B cell (primary cell): ENCODE data around the gene RMND5A. TPM values are rescaled to one million over a fixed set of nuclear protein-coding genes. Genes with fewer than 3 reads are reported as not detected.
"Not testable (repeated sequence)": the region's sequence is repeated elsewhere in the genome, so short reads cannot be mapped to it uniquely, and the experiment has no call there.

Source experiments
- ATAC-seq: fragments of 200-7000 bp; cut with Tn5 transposase; one replicate; pipeline ENCODE4 v1.10.0; 2021; ENCODE audit warnings: low read depth, mild to moderate bottlenecking, moderate number of reproducible peaks, moderate library complexity
- CTCF ChIA-PET: fragments of 350-600 bp; sonication (Branson Sonifier 250); formaldehyde crosslinking; loops from one replicate; lab custom pipeline; 2021; ENCODE audit warnings: antibody characterized with exemption, inconsistent platforms; lab: Charles Lee
- POLR2A ChIA-PET: fragments of 350-600 bp; sonication (Branson Sonifier 250); formaldehyde crosslinking; loops from one replicate; lab custom pipeline; 2021; ENCODE audit warnings: antibody characterized with exemption; lab: Charles Lee
- DNase-seq: peaks from one replicate; pipeline ENCODE4 v3.0.0; 2013
- H2AFZ ChIP-seq: 2 replicates; pipeline ENCODE4 v1.6.1; 2012; ENCODE audit warnings: mild to moderate bottlenecking, low read depth, low read length; ENCODE audit not compliant: insufficient read depth, poor library complexity, severe bottlenecking
- H3K27ac ChIP-seq, 2 donors: 1 replicate in 1 of 2; 2 replicates in 1 of 2; pipeline ENCODE4 v1.5.1; 2012 to 2013; ENCODE audit warnings: low read length in 2 of 2, mild to moderate bottlenecking in 2 of 2, moderate library complexity in 1 of 2
- H3K27me3 ChIP-seq, 4 experiments: fragments of 200-600 bp in 1 of 4; sonication (generic) in 1 of 4; replicated peaks in 1 of 4; 1 replicate in 2 of 4; 2 replicates in 2 of 4; pipeline versions ENCODE4 v1.6.1 to v1.7.0; 2013 to 2016; ENCODE audit warnings: low read length in 3 of 4, mild to moderate bottlenecking in 2 of 4, mixed read lengths in 1 of 4, moderate library complexity in 1 of 4; ENCODE audit not compliant: insufficient read depth in 4 of 4, control insufficient read depth in 3 of 4; ENCODE audit errors: control extremely low read depth in 1 of 4
- H3K36me3 ChIP-seq, 2 experiments: replicated peaks in 1 of 2; 1 replicate in 1 of 2; 2 replicates in 1 of 2; pipeline versions ENCODE4 v1.6.1 to v1.7.1; 2013; ENCODE audit warnings: low read length in 1 of 2; ENCODE audit not compliant: insufficient read depth in 2 of 2, control insufficient read depth in 1 of 2; ENCODE audit errors: control extremely low read depth in 1 of 2, extremely low read depth in 1 of 2
- H3K4me1 ChIP-seq, 2 donors: fragments of 200-600 bp in 1 of 2; sonication (generic) in 1 of 2; 1 replicate in 1 of 2; 2 replicates in 1 of 2; pipeline versions ENCODE4 v1.5.1 to v1.6.1; 2013 to 2017; ENCODE audit warnings: low read length in 2 of 2; ENCODE audit not compliant: control insufficient read depth in 2 of 2, insufficient read depth in 2 of 2
- H3K4me2 ChIP-seq: replicated peaks from 2 replicates; pipeline ENCODE3; 2012; ENCODE audit warnings: mild to moderate bottlenecking, low read depth, low read length; ENCODE audit not compliant: poor library complexity, severe bottlenecking
- H3K4me3 ChIP-seq, 5 experiments: fragments of 200-600 bp in 1 of 5; sonication (generic) in 1 of 5; 1 replicate in 3 of 5; 2 replicates in 2 of 5; pipeline versions ENCODE4 v1.5.1 to v1.7.0; 2011 to 2016; ENCODE audit warnings: low read length in 4 of 5, mild to moderate bottlenecking in 4 of 5, low read depth in 2 of 5, control low read depth in 1 of 5, moderate library complexity in 1 of 5; ENCODE audit not compliant: insufficient read depth in 1 of 5; ENCODE audit errors: control extremely low read depth in 1 of 5, extremely low read depth in 1 of 5
- H3K79me2 ChIP-seq: fragments of 200-600 bp; sonication (generic); one replicate; pipeline ENCODE4 v1.6.0; 2016; ENCODE audit warnings: low read length; ENCODE audit not compliant: control insufficient read depth, insufficient read depth
- H3K9ac ChIP-seq: fragments of 200-600 bp; sonication (generic); 2 replicates; pipeline ENCODE4 v1.6.1; 2017; ENCODE audit warnings: mild to moderate bottlenecking, low read length, moderate library complexity
- H3K9me3 ChIP-seq, 3 donors: one replicate each; pipeline versions ENCODE4 v1.6.1 to v1.7.1; 2013; ENCODE audit warnings: low read length in 2 of 3; ENCODE audit not compliant: control insufficient read depth in 2 of 3, insufficient read depth in 1 of 3; ENCODE audit errors: control extremely low read depth in 1 of 3
- H4K20me1 ChIP-seq: 2 replicates; pipeline ENCODE4 v1.6.0; 2012; ENCODE audit warnings: mild to moderate bottlenecking, low read length; ENCODE audit not compliant: insufficient read depth, control insufficient read depth, poor library complexity, severe bottlenecking
- H3K27ac Mint-ChIP-seq: one replicate; pipeline ENCODE4 v1.8.0; 2021; ENCODE audit warnings: mixed read lengths
- H3K27me3 Mint-ChIP-seq: one replicate; pipeline ENCODE4 v1.8.0; 2021; ENCODE audit warnings: mixed read lengths
- H3K4me1 Mint-ChIP-seq: one replicate; pipeline ENCODE4 v1.8.0; 2021; ENCODE audit warnings: mixed read lengths
- H3K4me3 Mint-ChIP-seq: one replicate; pipeline ENCODE4 v1.8.0; 2021; ENCODE audit warnings: mixed read lengths
- H3K9me3 Mint-ChIP-seq: one replicate; pipeline ENCODE4 v1.8.0; 2022; ENCODE audit warnings: mixed read lengths; ENCODE audit not compliant: insufficient read depth
- WGBS: methylation state at CpG from one replicate; pipeline ENCODE4 v1.1.5; 2013; ENCODE audit warnings: missing lambda C conversion rate; ENCODE audit not compliant: insufficient coverage; 5-methylcytosine and 5-hydroxymethylcytosine counted together
- intact Hi-C: fragments of 100-400 bp; cut with micrococcal nuclease; formaldehyde crosslinking; loops from one replicate; pipeline ENCODE4 v1.10.0; 2022
- polyA plus RNA-seq: library from polyadenylated mRNA; depleted of rRNA; stranded (reverse); fragments of >200 nt; gene quantifications from 2 replicates; pipeline ENCODE4 v1.2.3, GENCODE V29; 2012
- total RNA-seq, 2 donors: library from RNA; stranded (reverse); fragments of 120-200 nt in 1 of 2; gene quantifications; 1 replicate in 1 of 2; 2 replicates in 1 of 2; pipeline versions ENCODE4 v1.2.3 to v1.2.4, GENCODE V29; 2013 to 2022

Gene RMND5A
- total and polyA plus RNA-seq, 2 donors (not counting 1 experiment from before 2014, with no cell fraction given): 13.0 to 33.7 TPM

GRCh38 chr2:86719263-86719636 lies 841 bp upstream of the RMND5A start:
- peak overlapping the region; percentile 58 for H3K9ac ChIP-seq
- H3K4me3 Mint-ChIP-seq, intact Hi-C loops, ATAC-seq, POLR2A ChIA-PET, H3K4me2 ChIP-seq, CTCF ChIA-PET, H3K9me3 Mint-ChIP-seq, DNase-seq, H3K4me1 Mint-ChIP-seq, H4K20me1 ChIP-seq, H3K36me3 ChIP-seq, H3K4me1 ChIP-seq, H3K79me2 ChIP-seq, H3K9me3 ChIP-seq, H3K27ac Mint-ChIP-seq, H3K27me3 Mint-ChIP-seq, H3K27me3 ChIP-seq: not testable (repeated sequence)
- peak overlapping the region; percentile 69 to 74 for H3K27ac ChIP-seq
- H2AFZ ChIP-seq: peak overlapping the region; percentile 54
- H3K4me3 ChIP-seq: peak overlapping the region in 4 of 5 experiments; percentile 40 to 61 (median 46)
- WGBS: no CpG with 5 or more reads among the region's 30 CpGs

GRCh38 chr2:86720540-86721320 lies 639 bp downstream of the RMND5A start:
- ATAC-seq (peak; percentile 15), DNase-seq (peak; percentile 83)
- H3K27me3 Mint-ChIP-seq, H3K9me3 Mint-ChIP-seq, H3K9me3 ChIP-seq, H3K27me3 ChIP-seq, CTCF ChIA-PET, H3K4me1 ChIP-seq, POLR2A ChIA-PET, intact Hi-C loops, H3K4me1 Mint-ChIP-seq, H3K79me2 ChIP-seq, H3K36me3 ChIP-seq, H4K20me1 ChIP-seq: not testable (repeated sequence)
- peak overlapping the region; percentile 92 for H3K27ac Mint-ChIP-seq
- H2AFZ ChIP-seq: peak overlapping the region; percentile 56
- peak overlapping the region; percentile 22 for H3K4me2 ChIP-seq
- H3K4me3 Mint-ChIP-seq: peak overlapping the region; percentile 85
- peak overlapping the region; percentile 65 for H3K9ac ChIP-seq
- H3K27ac ChIP-seq: peak overlapping the region; percentile 34 to 74
- 0% methylated on average over 5 of the region's 85 CpGs for WGBS
- H3K4me3 ChIP-seq: peak overlapping the region in 4 of 5 experiments; percentile 40 to 63 (median 58)

DNA sequence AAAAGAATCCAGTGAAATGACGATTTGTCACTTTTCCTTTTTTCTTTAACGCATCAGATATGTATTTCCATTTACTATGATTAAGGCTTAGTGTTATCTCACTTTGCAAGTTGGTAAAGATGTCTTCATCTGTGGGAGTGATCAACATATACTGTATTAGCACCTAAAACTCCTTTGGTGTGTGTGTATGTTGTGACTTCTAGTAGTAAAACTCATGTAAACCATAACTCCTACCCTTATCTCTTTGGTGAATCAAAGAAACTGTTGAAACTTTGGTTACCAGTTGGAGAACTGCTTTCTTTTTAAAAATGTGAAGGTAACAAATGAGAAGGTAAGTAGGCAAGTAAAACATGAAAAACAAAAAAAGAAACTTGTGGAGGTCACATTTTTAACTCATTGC lies 5.6 kb downstream of the RMND5A start:
- H3K9ac ChIP-seq, DNase-seq, H3K4me1 ChIP-seq, H3K27ac Mint-ChIP-seq, H2AFZ ChIP-seq, H3K27me3 ChIP-seq, H3K4me2 ChIP-seq, H4K20me1 ChIP-seq, intact Hi-C loops, H3K27me3 Mint-ChIP-seq, H3K4me3 Mint-ChIP-seq, H3K4me3 ChIP-seq, H3K9me3 ChIP-seq, ATAC-seq, CTCF ChIA-PET, H3K27ac ChIP-seq, H3K9me3 Mint-ChIP-seq, H3K4me1 Mint-ChIP-seq, H3K36me3 ChIP-seq, POLR2A ChIA-PET: not testable (repeated sequence)
- no CpG with 5 or more reads among the region's 2 CpGs for WGBS
- peaks cover 17% of the 10 kb centered on the region for H3K79me2 ChIP-seq

DNA sequence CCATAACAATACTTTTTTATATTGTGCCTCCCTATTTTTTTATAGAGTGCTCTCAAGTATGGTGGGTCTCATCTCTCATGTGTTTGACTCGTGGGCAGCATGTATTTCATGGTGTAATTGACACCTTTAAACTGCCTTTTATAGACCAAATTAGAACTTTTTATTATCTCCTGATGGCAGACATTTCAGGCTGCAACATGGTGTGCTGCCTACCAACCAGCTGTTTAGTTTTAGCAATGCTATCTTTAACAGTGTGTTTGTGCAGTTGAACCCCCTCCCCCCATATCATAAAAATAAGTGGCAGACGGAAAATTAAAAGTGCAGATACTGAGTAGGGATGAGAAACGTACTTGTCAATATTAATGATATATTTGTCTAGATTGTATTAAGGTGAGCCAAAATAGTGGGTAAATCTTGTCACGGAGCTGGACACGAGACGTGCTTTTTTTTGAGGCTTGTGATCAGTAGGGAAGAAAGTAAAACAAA lies 12.0 kb downstream of the RMND5A start:
- H3K36me3 ChIP-seq, H3K9me3 ChIP-seq, CTCF ChIA-PET, POLR2A ChIA-PET, H3K4me3 ChIP-seq, H3K4me3 Mint-ChIP-seq, H3K4me2 ChIP-seq, H3K27me3 Mint-ChIP-seq, intact Hi-C loops, H3K27ac Mint-ChIP-seq, H3K27me3 ChIP-seq, H3K9ac ChIP-seq, H4K20me1 ChIP-seq, H3K9me3 Mint-ChIP-seq, H3K4me1 ChIP-seq, H2AFZ ChIP-seq, ATAC-seq, DNase-seq, H3K4me1 Mint-ChIP-seq, H3K27ac ChIP-seq: not testable (repeated sequence)
- WGBS: no CpG with 5 or more reads among the region's 6 CpGs
- peaks cover 15% of the 10 kb centered on the region for H3K79me2 ChIP-seq
